GM12878 (cell line): ENCODE data around the gene TTLL11. TPM values are rescaled to one million over a fixed set of nuclear protein-coding genes. Genes with fewer than 3 reads are reported as not detected.

Source experiments
- ATAC-seq: fragments of 200-7000 bp; cut with Tn5 transposase; 3 replicates; pipeline ENCODE4 v1.9.1; 2020; ENCODE audit warnings: mild to moderate bottlenecking, moderate library complexity
- BruUV-seq: library from RNA; stranded (reverse); fragments of 400-500 nt; replicated peaks from 2 replicates; lab custom pipeline; 2021; lab: Mats Ljungman, UMichigan
- CTCF ChIA-PET: fragments of 300-600 bp; sonication (Branson Sonifier 250); formaldehyde crosslinking; extraction: SDS; loops from one replicate; lab custom pipeline; 2021; ENCODE audit warnings: inconsistent platforms; lab: Yijun Ruan, JAX
- POLR2A ChIA-PET: fragments of 350-600 bp; formaldehyde crosslinking; extraction: SDS; loops from one replicate; lab custom pipeline; 2021; ENCODE audit warnings: inconsistent platforms; lab: Charles Lee
- RAD21 ChIA-PET: fragments of 300-600 bp; sonication (Branson Sonifier 250); formaldehyde crosslinking; loops from one replicate; lab custom pipeline; 2023; ENCODE audit warnings: antibody characterized with exemption; ENCODE audit not compliant: unreplicated experiment; lab: Charles Lee
- SMC1A ChIA-PET: fragments of 300-600 bp; sonication (Branson Sonifier 250); formaldehyde crosslinking; loops from one replicate; lab custom pipeline; 2023; ENCODE audit not compliant: unreplicated experiment, uncharacterized antibody; lab: Charles Lee
- DNase-seq: peaks from one replicate; pipeline ENCODE4 v3.0.0-alpha.2; 2011; ENCODE audit warnings: low read depth, low spot score
- FAIRE-seq: peaks from 3 replicates; lab custom pipeline; 2011; peaks lifted over from hg19 to GRCh38; lab: Jason Lieb, UNC
- H2AFZ ChIP-seq: 2 replicates; pipeline ENCODE4 v1.6.0; 2011; ENCODE audit warnings: low read depth, low read length, control low read depth; ENCODE audit not compliant: control insufficient read depth
- H3K27ac ChIP-seq: 2 replicates; pipeline ENCODE4 v1.5.1; 2011; ENCODE audit warnings: control low read depth; ENCODE audit not compliant: control insufficient read depth, insufficient read depth
- H3K27me3 ChIP-seq, 2 experiments: replicated peaks in 1 of 2; 2 replicates each; pipeline versions ENCODE4 v1.6.0 to v1.6.1; 2011; ENCODE audit warnings: low read length in 1 of 2; ENCODE audit not compliant: control insufficient read depth in 2 of 2, insufficient read depth in 2 of 2
- H3K36me3 ChIP-seq, 2 experiments: 2 replicates each; pipeline ENCODE4 v1.5.1; 2011; ENCODE audit warnings: low read length in 1 of 2; ENCODE audit not compliant: control insufficient read depth in 2 of 2, insufficient read depth in 2 of 2
- H3K4me1 ChIP-seq: 2 replicates; pipeline ENCODE4 v1.6.1; 2011; ENCODE audit warnings: mild to moderate bottlenecking, low read length, moderate library complexity, mixed read lengths; ENCODE audit not compliant: control insufficient read depth, insufficient read depth
- H3K4me2 ChIP-seq: 2 replicates; pipeline ENCODE4 v1.6.0; 2011; ENCODE audit warnings: control low read depth; ENCODE audit not compliant: control insufficient read depth, insufficient read depth
- H3K4me3 ChIP-seq: fragments of 200-600 bp; sonication (generic); 2 replicates; pipeline ENCODE4 v1.5.1; 2016
- H3K79me2 ChIP-seq: 2 replicates; pipeline ENCODE4 v1.6.0; 2011; ENCODE audit warnings: low read length; ENCODE audit not compliant: control insufficient read depth, insufficient read depth
- H3K9ac ChIP-seq: 2 replicates; pipeline ENCODE4 v1.8.0; 2011; ENCODE audit warnings: low read length, control low read depth, mixed read lengths; ENCODE audit not compliant: control insufficient read depth, insufficient read depth
- H3K9me3 ChIP-seq: replicated peaks from 3 replicates; pipeline ENCODE4 v1.5.1; 2011; ENCODE audit warnings: mild to moderate bottlenecking, low read length; ENCODE audit not compliant: control insufficient read depth, insufficient read depth
- H4K20me1 ChIP-seq: 2 replicates; pipeline ENCODE4 v1.6.0; 2011; ENCODE audit not compliant: control insufficient read depth, insufficient read depth
- BHLHE40 ChIP-seq, 2 experiments: fragments of 450-650 bp in 1 of 2; IDR thresholded peaks; 2 replicates each; pipeline ENCODE4 v1.6.1; 2011 to 2017; ENCODE audit warnings: low read depth in 2 of 2, borderline replicate concordance in 1 of 2, improper control_type of control experiment in 1 of 2, low read length in 1 of 2, mild to moderate bottlenecking in 1 of 2
- PRDM15 ChIP-seq: fragments of 450-650 bp; formaldehyde crosslinking; IDR thresholded peaks from 2 replicates; pipeline ENCODE4 v1.4.0; 2020; ENCODE audit warnings: mild to moderate bottlenecking, moderate library complexity
- WGBS: methylation state at CpG from one replicate; pipeline ENCODE4 v1.1.6; 2016; ENCODE audit warnings: low lambda C conversion rate; ENCODE audit not compliant: insufficient replicate concordance, insufficient coverage; ENCODE audit errors: missing lambda C conversion rate; 5-methylcytosine and 5-hydroxymethylcytosine counted together
- in situ Hi-C: fragments of 300-500 bp; cut with MboI; formaldehyde crosslinking; loops from 9 replicates; pipeline ENCODE4 v1.14.3; 2018; ENCODE audit warnings: mixed read lengths
- intact Hi-C: fragments of 100-400 bp; cut with micrococcal nuclease; formaldehyde crosslinking; loops from one replicate; pipeline ENCODE4 v1.14.2; 2022; ENCODE audit not compliant: unreplicated experiment
- polyA plus RNA-seq, 11 experiments: library from polyadenylated mRNA; depleted of rRNA in 4 of 11; unstranded in 6 of 11; stranded (reverse) in 5 of 11; fragments of >200 nt; fragmentation: Nextera tagmentation in 4 of 11; fragmentation: Illumina TruSeq in 1 of 11; extraction: Ambion mirVana in 4 of 11; extraction: Trizol in 1 of 11; gene quantifications; 1 replicate in 1 of 11; 2 replicates in 10 of 11; pipeline versions ENCODE4 v1.2.1 to v1.2.3, GENCODE V29; 2011 to 2016; ENCODE audit warnings: inconsistent platforms in 2 of 11, missing spikeins in 2 of 11, low read depth in 1 of 11
- total RNA-seq, 4 experiments: library from RNA; depleted of rRNA in 3 of 4; stranded (reverse); fragments of >200 nt in 3 of 4; fragmentation: Illumina TruSeq in 1 of 4; extraction: Trizol in 1 of 4; gene quantifications; 2 replicates each; pipeline versions ENCODE4 v1.2.1 to v1.2.3, GENCODE V29; 2013 to 2021

Gene TTLL11
- total and polyA plus RNA-seq, 10 of the 15 experiments (the other 5 are each of a cell fraction or from before 2014, with no cell fraction given), result 1.2 to 3.7 (median 2.9) TPM

- no peak for TF ChIP-seq BHLHE40 (IDR thresholded peaks at IDR 0.05; ENCODE audit: borderline replicate concordance in 1 of 2, low read depth in 2 of 2, low read length in 1 of 2)
- TF ChIP-seq, all 136 proteins: peak for 0
Observed at GRCh38 chr9:122116040-122116439, 22.9 kb upstream of the TTLL11 start (continued).

DNA sequence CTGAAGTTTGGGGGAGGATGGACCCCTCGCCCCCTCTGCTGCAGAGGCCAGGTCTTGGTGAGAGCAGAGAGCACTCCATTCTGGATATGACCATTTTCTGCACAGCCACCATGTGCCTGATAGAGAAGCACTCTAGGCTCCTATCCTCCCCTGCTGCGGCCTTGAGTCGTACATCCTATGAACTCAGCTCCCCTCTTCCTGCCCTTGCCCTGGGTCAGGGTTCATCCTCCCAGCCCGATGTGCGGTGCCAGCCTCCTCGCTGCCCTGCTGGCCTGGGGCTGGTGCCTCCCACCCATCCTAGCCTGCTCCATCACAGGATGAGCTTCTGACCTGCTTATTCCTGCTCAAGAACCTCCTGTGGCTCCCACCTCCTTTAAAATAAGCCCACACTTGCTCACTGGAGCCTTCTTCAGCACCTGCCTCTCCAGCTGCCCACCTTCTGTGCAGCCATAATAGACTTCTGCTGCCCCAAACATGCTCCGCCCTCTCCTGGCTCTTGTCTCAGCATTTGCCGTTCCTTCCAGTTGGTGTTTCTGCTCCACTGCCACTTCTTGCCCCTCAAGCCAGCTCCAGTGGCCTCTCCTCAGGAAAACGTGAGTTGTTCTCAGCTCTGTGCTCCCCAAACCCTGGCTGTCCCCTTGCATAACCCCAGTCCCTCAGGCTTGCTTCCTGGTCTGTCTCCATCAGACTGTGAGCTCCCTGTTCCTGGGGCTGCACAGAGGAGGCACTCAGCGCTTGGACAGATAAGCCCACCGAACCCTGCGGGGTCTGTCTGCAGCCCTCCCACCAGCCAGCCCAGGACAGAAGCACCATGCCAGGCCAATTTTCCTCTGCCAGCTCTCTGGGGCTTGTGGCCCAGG lies 22.3 kb upstream of the TTLL11 start:
- H4K20me1 ChIP-seq, result no peaks in the 10 kb centered on the region
- no peak for ATAC-seq
- ChIA-PET POLR2A (no interaction called here), CTCF (interaction anchor here (0.9 to 3.7 kb wide), 4 partner anchors 9 to 25 kb away, joined by 4 to 22 read pairs (median 4); no protein-coding TSS in a partner anchor), RAD21 (no interaction called here), SMC1A (interaction anchor here (2.6 kb wide), 1 partner anchor 17 kb away, joined by 12 read pairs; no protein-coding TSS in a partner anchor)
- H3K4me3 ChIP-seq, result no peak overlapping the region
- WGBS, result 30% methylated on average over 11 of the region's 12 CpGs
- intact Hi-C loops, result no loop called here
- no peaks in the 10 kb centered on the region for H3K79me2 ChIP-seq
- no peaks in the 10 kb centered on the region for H3K27me3 ChIP-seq
- TF ChIP-seq PRDM15 (CRISPR knock-in tag), result no peak
- FAIRE-seq, result no peak
- in situ Hi-C loops, result no loop called here
- H3K4me1 ChIP-seq, result no peaks in the 10 kb centered on the region
- no peak overlapping the region for H3K27ac ChIP-seq
- H3K4me2 ChIP-seq, result no peak overlapping the region
- no peak overlapping the region for H2AFZ ChIP-seq
- BruUV-seq, result no TSS peak
- no peak for DNase-seq
- H3K9ac ChIP-seq, result no peak overlapping the region
- H3K36me3 ChIP-seq, result no peaks in the 10 kb centered on the region
- H3K9me3 ChIP-seq, result no peaks in the 10 kb centered on the region; the same call in 1 of the 3 replicates
